ENCODE results near the gene CGREF1.

Gene CGREF1

GRCh38 chr2:27127883-27128667, 9.1 kb upstream of the CGREF1 start:
- no peak for TF ChIP-seq CTCF (IDR thresholded peaks at IDR 0.05)

DNA sequence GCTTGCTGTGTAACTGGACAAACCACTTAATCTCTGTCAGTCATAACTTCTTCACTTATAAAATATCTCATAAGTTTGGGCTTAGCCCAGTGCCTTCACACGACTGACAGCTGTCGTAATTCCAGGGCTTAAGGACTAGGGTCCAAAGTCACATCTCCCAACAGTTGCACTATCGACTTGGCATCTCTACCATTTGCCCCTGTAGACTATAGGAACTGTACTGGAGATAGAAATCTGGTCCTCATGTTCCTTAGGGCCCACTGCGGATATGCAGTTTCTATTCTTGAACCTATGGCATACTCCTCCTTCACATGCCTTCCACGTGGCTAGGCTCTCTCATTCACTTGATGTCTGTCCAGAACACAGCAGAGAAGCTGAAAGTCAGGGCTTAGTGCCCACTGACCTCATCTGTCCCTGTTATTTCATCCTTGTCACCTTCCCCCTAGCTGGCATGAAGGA, 7.4 kb upstream of the CGREF1 start:
- no peak for TF ChIP-seq CTCF (IDR thresholded peaks at IDR 0.05)

DNA sequence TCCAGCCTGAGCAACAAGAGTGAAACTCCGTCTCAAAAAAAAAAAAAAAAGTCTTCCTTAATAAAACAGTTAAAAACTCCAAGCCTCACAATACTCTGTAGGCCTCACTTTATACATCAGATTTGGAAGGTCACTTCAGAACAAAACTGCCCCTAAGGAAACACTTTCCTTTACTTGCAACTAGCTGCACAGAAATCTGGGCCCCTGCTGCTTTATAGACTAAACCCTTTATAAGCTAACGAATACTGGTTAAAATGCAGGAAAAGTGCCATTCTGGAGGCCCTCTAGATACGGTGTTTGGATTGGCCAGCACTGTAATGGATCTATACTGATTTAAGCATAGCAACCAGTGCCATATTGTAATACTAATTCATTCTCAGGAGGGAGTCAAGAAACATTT, 6.2 kb upstream of the CGREF1 start:
- TF ChIP-seq CTCF (IDR thresholded peaks at IDR 0.05) = no peak

DNA sequence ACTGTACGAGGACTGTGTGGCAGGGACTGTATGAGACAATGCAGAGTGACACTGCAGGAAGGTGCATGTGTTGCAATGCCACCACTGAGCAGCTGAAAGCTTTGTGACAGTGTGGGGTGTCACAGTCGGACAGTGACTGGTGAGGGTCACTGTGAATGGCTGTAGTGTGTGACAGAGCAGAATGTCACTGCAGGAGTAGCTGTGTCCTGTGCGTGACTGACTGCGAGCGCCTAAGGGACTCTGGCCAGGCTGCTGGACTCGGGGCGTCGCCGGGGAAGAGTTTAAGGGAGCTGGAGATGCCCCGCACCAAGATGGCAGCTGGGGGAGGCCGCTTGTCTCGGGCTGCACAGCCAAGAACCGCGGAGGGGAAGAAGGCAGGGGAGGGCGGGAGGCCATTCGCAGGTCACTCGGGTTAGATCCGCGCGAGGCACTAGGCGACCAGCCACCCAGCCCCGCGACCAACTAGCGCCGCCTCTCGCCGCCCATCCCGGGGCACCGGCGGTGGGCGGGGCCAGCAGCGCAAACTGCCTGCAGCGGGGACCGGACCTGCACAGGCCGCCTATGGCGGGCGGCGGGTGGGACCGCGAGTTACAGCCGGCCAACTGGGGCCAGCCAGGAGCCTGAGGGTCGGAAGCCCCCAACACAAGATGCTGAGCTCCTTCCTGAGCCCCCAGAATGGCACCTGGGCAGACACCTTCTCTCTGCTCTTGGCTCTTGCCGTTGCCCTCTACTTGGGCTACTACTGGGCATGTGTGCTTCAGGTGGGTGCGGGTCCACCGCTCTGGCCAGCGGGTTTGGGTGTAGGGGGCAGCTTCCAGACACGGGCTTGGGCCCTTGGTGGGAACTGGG, 4.6 kb upstream of the CGREF1 start, which contains the start of gene ABHD1:
TSS of gene ABHD1 (plus strand) at position 514 of the 849 bp plus-strand sequence. CDS start at position 648, 134 bp downstream.
- TF ChIP-seq CTCF (IDR thresholded peaks at IDR 0.05) = no peak

DNA sequence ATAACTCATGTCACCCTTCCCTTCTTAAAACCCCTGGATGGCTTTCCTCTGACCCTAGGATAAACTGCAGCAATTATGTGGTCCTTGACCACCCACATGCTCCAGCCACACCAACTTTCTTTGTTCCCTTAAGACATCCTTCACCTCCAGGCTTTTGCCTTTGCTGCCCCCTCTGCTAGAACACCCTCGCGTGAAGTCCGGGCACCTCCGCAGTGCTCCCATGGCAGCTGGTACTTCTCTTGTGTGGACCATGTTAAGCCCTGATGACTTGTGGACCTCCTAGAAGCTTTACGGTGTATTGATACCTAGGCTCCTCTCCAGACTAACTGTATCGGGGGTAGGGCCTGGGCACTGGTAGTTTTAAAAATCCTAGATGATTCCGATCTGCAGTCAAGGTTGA, 3.9 kb upstream of the CGREF1 start:
- TF ChIP-seq CTCF (IDR thresholded peaks at IDR 0.05) = no peak

DNA sequence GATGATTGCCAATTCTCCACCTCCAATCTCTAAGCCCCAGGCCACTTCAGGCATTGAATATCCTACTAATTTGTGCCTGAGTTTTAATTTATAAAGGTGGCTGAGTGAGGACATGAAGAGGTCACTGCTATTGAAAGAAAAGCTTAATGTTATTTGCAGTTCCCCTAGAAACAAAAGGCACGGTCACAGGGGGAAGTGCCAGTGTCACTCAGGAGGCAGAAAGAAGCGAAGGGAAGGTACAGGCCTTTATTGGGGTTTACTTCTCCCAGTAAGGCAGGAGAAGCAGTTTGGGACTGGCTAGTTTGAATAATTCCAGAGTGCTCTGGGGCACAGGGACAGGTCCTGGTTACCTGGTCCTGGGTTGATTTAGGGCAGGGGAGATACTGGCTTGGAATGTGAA, 3.0 kb upstream of the CGREF1 start:
- no peak for TF ChIP-seq CTCF (IDR thresholded peaks at IDR 0.05)

DNA sequence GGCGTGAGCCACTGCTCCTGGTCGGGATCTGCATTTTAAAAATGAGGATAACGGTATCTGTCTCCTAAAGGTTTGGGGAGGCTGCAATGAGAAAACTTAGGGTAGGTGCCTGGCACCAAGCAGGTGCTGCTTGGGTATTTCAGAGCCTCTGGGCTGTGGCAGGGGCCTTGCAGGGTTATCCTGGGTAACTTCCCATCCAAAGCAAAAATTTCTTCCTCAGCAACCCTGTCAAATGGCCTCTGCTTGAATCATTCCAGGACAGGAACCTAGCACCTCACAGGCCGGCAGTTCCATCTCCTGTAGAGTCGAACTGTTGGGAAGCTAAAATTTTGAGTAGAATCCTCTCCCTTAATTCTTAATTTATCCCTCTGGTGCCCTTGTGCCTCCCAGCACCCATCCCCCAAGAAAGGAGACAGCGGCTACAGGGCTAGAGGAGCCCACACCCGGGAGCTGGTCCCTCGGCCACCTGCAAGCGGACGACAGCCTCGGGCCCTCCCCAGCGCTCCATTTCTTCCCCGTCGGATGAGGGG, 868 bp downstream of the CGREF1 start:
- TF ChIP-seq CTCF (IDR thresholded peaks at IDR 0.05) = no peak
